ENCODE data around the gene CLINT1. TPM values are rescaled to one million over a fixed set of nuclear protein-coding genes. Genes with fewer than 3 reads are reported as not detected.
"Not testable (repeated sequence)": the region's sequence is repeated elsewhere in the genome, so short reads cannot be mapped to it uniquely, and the experiment has no call there.

The CLINT1 gene
- total RNA-seq, 4 donors from 2014 or later, result 109 to 165 (median 152) TPM

- no peaks in the 10 kb centered on the region for H3K9me3 ChIP-seq
- no peak for TF ChIP-seq POLR2A (IDR thresholded peaks at IDR 0.05)
- TF ChIP-seq CTCF (IDR thresholded peaks at IDR 0.05), result no peak
- WGBS, 2 donors, result no CpG with 5 or more reads among the region's 27 CpGs
- H3K36me3 ChIP-seq, result no peaks in the 10 kb centered on the region
- H3K4me1 ChIP-seq, result peaks cover 0 to 51% (median 6%) of the 10 kb centered on the region in 3 donors
- no peak for DNase-seq
- no peaks in the 10 kb centered on the region for H3K27me3 ChIP-seq
- no peak overlapping the region for H3K27ac ChIP-seq
- intact Hi-C loops (cut with DNase I), result no loop called here
- H3K4me3 ChIP-seq, result no peak overlapping the region
These were observed 27.9 kb upstream of the CLINT1 start for GRCh38 chr5:157886796-157887380.

- H3K4me3 ChIP-seq; H3K27me3 ChIP-seq; H3K36me3 ChIP-seq; H3K9me3 ChIP-seq; DNase-seq; H3K27ac ChIP-seq; intact Hi-C loops (cut with DNase I): not testable (repeated sequence)
- peaks cover 0 to 36% (median 0%) of the 10 kb centered on the region in 3 donors for H3K4me1 ChIP-seq
- 43 to 53% methylated on average over 1 of the region's 1 CpG for WGBS, 2 donors
These were observed 26.1 kb upstream of the CLINT1 start for GRCh38 chr5:157885051-157885450.

GRCh38 chr5:157881498-157881897, 22.6 kb upstream of the CLINT1 start:
- WGBS, 2 donors, result 73 to 95% methylated on average over 4 to 6 of the region's 7 CpGs
- H3K27ac ChIP-seq; H3K9me3 ChIP-seq; H3K36me3 ChIP-seq; DNase-seq; H3K4me3 ChIP-seq; H3K27me3 ChIP-seq; intact Hi-C loops (cut with DNase I): not testable (repeated sequence)
- peaks cover 0 to 11% (median 0%) of the 10 kb centered on the region in 3 donors for H3K4me1 ChIP-seq

- 81% methylated on average over 2 of the region's 2 CpGs for WGBS, 2 donors
These were observed 18.9 kb upstream of the CLINT1 start for GRCh38 chr5:157877821-157878220.

GRCh38 chr5:157874861-157875260, 15.9 kb upstream of the CLINT1 start:
- no peak for DNase-seq
- no peaks in the 10 kb centered on the region for H3K27me3 ChIP-seq

More at GRCh38 chr5:157877821-157878220, 18.9 kb upstream of the CLINT1 start:
- no peaks in the 10 kb centered on the region for H3K36me3 ChIP-seq
- DNase-seq, result no peak
- TF ChIP-seq POLR2A (IDR thresholded peaks at IDR 0.05), result no peak
- TF ChIP-seq CTCF (IDR thresholded peaks at IDR 0.05), result no peak
- no peak overlapping the region for H3K27ac ChIP-seq
- intact Hi-C loops (cut with DNase I), result no loop called here
- H3K4me1 ChIP-seq, result no peaks in the 10 kb centered on the region
- no peaks in the 10 kb centered on the region for H3K27me3 ChIP-seq
- no peak overlapping the region for H3K4me3 ChIP-seq
- H3K9me3 ChIP-seq, result no peaks in the 10 kb centered on the region

More at GRCh38 chr5:157874861-157875260, 15.9 kb upstream of the CLINT1 start:
- Histone ChIP-seq H3K27ac (no peak overlapping the region), H3K4me3 (no peak overlapping the region), H3K36me3 (no peaks in the 10 kb centered on the region), H3K4me1 (no peaks in the 10 kb centered on the region), H3K9me3 (no peaks in the 10 kb centered on the region)
- TF ChIP-seq CTCF (IDR thresholded peaks at IDR 0.05) (no peak), POLR2A (IDR thresholded peaks at IDR 0.05) (no peak)
- intact Hi-C loops (cut with DNase I), result no loop called here
- WGBS, 2 donors, result 76 to 85% methylated on average over 5 of the region's 5 CpGs
